Measurements from ENCODE around the gene SLIT1. TPM values are rescaled to one million over a fixed set of nuclear protein-coding genes. Genes with fewer than 3 reads are reported as not detected.
A peak's percentile ranks its signal among the peaks of the same experiment; 100 is the strongest.

SLIT1 gene
- total RNA-seq, 1 donor from 2014 or later = under 0.01 TPM

- no peak for DNase-seq (ENCODE audit: low read depth)
- peaks cover 2% of the 10 kb centered on the region for H3K27me3 ChIP-seq (ENCODE audit: control insufficient read depth, insufficient read depth, low read length)
Observed at GRCh38 chr10:97029271-97029670, 156.5 kb downstream of the SLIT1 start.

DNA sequence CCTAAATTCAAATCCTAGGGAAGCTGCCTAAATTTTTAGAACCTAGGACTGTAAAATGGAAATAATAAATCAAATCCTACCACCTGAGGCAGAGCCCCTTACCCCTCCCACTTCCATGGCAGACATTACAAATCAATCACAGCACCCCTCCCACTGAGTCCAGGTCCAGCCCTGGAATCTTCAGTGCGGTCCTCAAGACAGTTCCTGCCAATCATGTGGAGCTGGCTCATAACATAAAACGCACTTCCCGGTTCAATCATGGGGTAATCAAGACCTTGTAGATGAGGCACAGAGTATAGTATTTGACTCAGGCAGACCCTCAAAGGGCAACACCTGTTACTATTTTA is 157.0 kb downstream of the SLIT1 start:
- TF ChIP-seq, protein P1, sequence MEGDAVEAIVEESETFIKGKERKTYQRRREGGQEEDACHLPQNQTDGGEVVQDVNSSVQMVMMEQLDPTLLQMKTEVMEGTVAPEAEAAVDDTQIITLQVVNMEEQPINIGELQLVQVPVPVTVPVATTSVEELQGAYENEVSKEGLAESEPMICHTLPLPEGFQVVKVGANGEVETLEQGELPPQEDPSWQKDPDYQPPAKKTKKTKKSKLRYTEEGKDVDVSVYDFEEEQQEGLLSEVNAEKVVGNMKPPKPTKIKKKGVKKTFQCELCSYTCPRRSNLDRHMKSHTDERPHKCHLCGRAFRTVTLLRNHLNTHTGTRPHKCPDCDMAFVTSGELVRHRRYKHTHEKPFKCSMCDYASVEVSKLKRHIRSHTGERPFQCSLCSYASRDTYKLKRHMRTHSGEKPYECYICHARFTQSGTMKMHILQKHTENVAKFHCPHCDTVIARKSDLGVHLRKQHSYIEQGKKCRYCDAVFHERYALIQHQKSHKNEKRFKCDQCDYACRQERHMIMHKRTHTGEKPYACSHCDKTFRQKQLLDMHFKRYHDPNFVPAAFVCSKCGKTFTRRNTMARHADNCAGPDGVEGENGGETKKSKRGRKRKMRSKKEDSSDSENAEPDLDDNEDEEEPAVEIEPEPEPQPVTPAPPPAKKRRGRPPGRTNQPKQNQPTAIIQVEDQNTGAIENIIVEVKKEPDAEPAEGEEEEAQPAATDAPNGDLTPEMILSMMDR (IDR thresholded peaks at IDR 0.05; ENCODE audit: insufficient read depth, low read length, severe bottlenecking) = no peak
- H3K4me3 ChIP-seq (ENCODE audit: low read depth, low read length) = no peak overlapping the region
- DNase-seq (ENCODE audit: low read depth) (no peak), FAIRE-seq (no peak)
- H3K36me3 ChIP-seq (ENCODE audit: control insufficient read depth, insufficient read depth, low read length) = no peaks in the 10 kb centered on the region
- peaks cover 2% of the 10 kb centered on the region for H3K27me3 ChIP-seq (ENCODE audit: control insufficient read depth, insufficient read depth, low read length)

More at GRCh38 chr10:97029271-97029670, 156.5 kb downstream of the SLIT1 start:
- TF ChIP-seq, protein P1 (IDR thresholded peaks at IDR 0.05; ENCODE audit: insufficient read depth, low read length, severe bottlenecking) = no peak
- Histone ChIP-seq H3K4me3 (ENCODE audit: low read depth, low read length) (no peak overlapping the region), H3K36me3 (ENCODE audit: control insufficient read depth, insufficient read depth, low read length) (no peaks in the 10 kb centered on the region)
- FAIRE-seq = no peak

- TF ChIP-seq, protein P1 (IDR thresholded peaks at IDR 0.05; ENCODE audit: insufficient read depth, low read length, severe bottlenecking) = no peak
- H3K4me3 ChIP-seq (ENCODE audit: low read depth, low read length) = no peak overlapping the region
- DNase-seq (ENCODE audit: low read depth) = peak; percentile 40
- FAIRE-seq = no peak
- no peaks in the 10 kb centered on the region for H3K36me3 ChIP-seq (ENCODE audit: control insufficient read depth, insufficient read depth, low read length)
- peaks cover 2% of the 10 kb centered on the region for H3K27me3 ChIP-seq (ENCODE audit: control insufficient read depth, insufficient read depth, low read length)
Observed at GRCh38 chr10:97028126-97028831, 157.5 kb downstream of the SLIT1 start.

DNA sequence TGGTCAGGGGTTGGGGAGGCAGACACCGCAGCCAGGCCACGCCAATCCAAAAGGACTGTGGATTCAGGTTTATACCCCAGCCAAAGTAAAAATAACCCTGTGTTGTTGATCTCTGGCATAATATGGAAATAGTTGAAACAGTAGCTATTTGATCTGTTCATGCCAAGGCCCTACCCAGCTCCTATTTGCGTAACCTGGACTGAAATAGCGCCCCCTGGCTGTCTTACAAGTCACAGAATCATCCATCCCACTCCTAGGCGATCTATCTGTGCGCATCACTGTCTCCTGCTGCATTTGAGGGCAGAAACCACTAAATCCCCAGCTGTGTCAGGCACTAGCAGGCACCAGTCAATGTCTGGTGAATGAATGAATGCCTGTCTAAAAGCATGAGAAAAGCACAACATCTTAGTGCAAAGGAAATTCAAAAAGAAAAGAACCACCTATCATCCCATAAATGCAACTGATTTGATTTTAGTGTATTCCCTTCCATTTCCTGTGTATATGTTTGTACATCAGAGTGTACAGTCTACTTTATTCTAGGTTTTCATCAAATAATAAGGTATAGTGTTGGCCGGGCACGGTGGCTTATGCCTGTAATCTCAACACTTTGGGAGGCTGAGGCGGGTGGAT is 160.0 kb downstream of the SLIT1 start:
- H3K4me3 ChIP-seq (ENCODE audit: low read depth, low read length) = no peak overlapping the region
- FAIRE-seq (peak; percentile 52), DNase-seq (ENCODE audit: low read depth) (peak; percentile 27)
- H3K27me3 ChIP-seq (ENCODE audit: control insufficient read depth, insufficient read depth, low read length) = peaks cover 2% of the 10 kb centered on the region
- TF ChIP-seq, protein P1 (IDR thresholded peaks at IDR 0.05; ENCODE audit: insufficient read depth, low read length, severe bottlenecking) = peak; percentile 75
- no peaks in the 10 kb centered on the region for H3K36me3 ChIP-seq (ENCODE audit: control insufficient read depth, insufficient read depth, low read length)

DNA sequence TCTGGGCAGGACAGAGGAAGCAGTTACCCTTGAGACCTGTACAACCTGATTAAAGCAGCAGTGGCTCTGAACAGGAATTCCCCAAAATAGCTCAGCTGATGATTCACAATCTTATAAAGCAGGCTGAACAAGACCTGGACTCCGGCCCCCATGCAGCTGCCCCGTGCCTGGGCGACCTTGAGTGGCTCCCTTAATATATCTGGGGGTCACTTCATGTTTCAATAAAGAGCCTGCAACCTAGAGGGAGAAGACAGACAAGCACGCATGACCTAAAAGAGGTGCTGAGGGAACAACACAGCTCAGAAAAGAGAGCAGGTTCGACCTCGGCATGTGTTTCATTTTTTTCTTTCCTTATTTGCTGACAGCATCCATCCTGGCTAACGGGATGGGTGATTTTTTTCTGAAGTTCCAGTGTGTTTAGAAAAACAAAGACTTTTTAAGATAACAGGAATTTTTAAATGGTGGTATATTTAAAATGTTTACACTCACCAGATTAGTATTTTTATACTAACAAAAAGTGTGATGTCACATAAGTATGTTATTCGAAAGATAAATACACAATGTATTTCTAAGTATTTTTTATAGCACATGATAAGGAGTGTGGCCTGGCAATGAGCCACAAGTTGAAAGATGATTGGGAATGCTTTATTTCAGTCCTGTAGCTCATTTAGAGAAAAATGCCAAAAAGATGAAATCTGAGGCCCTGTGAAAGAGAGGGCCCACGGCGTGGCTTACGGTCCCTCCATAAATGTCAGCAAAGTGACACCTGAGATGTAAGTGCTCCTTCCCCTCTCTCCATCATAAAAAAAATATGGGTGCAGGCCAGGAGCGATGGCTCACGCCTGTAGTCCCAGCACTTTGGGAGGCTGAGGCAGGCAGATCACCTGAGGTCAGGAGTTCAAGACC is 161.3 kb downstream of the SLIT1 start:
- peak; percentile 83 for DNase-seq (ENCODE audit: low read depth)
- H3K4me3 ChIP-seq (ENCODE audit: low read depth, low read length) = no peak overlapping the region
- no peak for FAIRE-seq

More for the DNA sequence above, 161.3 kb downstream of the SLIT1 start:
- TF ChIP-seq, protein P1 (IDR thresholded peaks at IDR 0.05; ENCODE audit: insufficient read depth, low read length, severe bottlenecking) = no peak
- no peaks in the 10 kb centered on the region for H3K36me3 ChIP-seq (ENCODE audit: control insufficient read depth, insufficient read depth, low read length)
- H3K27me3 ChIP-seq (ENCODE audit: control insufficient read depth, insufficient read depth, low read length) = peaks cover 2% of the 10 kb centered on the region
